CD4-positive, CD25-positive, alpha-beta regulatory T cell (primary cell): ENCODE measurements around the gene FBXO27. TPM values are rescaled to one million over a fixed set of nuclear protein-coding genes. Genes with fewer than 3 reads are reported as not detected.

ENCODE experiments used
- ATAC-seq, 2 donors: fragments of 150-1000 bp; cut with Tn5 transposase; one replicate each; pipeline ENCODE4 v1.10.0; 2021; ENCODE audit warnings: low read depth in 2 of 2, moderate number of reproducible peaks in 2 of 2, moderate library complexity in 1 of 2
- DNase-seq, 3 donors: peaks; one replicate each; pipeline versions ENCODE4 v3.0.0 to v3.0.0-alpha.2; 2012 to 2022; ENCODE audit warnings: mixed read lengths in 1 of 3
- H3K27ac ChIP-seq: one replicate; pipeline ENCODE4 v1.7.0; 2013; ENCODE audit warnings: mild to moderate bottlenecking, low read length; ENCODE audit not compliant: insufficient read depth, poor library complexity, severe bottlenecking
- H3K27me3 ChIP-seq: one replicate; pipeline ENCODE4 v1.7.0; 2013; ENCODE audit warnings: low read length; ENCODE audit not compliant: control insufficient read depth, insufficient read depth
- H3K36me3 ChIP-seq: one replicate; pipeline ENCODE4 v1.7.0; 2013; ENCODE audit warnings: mild to moderate bottlenecking, low read length, moderate library complexity; ENCODE audit not compliant: control insufficient read depth, insufficient read depth
- H3K4me1 ChIP-seq: 2 replicates; pipeline ENCODE4 v1.7.0; 2013; ENCODE audit warnings: mild to moderate bottlenecking, low read length; ENCODE audit not compliant: insufficient read depth, control insufficient read depth, poor library complexity, severe bottlenecking
- H3K4me3 ChIP-seq: one replicate; pipeline ENCODE4 v1.7.0; 2013; ENCODE audit warnings: low read depth, mild to moderate bottlenecking, low read length, moderate library complexity
- H3K9me3 ChIP-seq, 2 experiments: 1 replicate in 1 of 2; 2 replicates in 1 of 2; pipeline ENCODE4 v1.7.0; 2013; ENCODE audit warnings: low read length in 2 of 2, mild to moderate bottlenecking in 1 of 2, moderate library complexity in 1 of 2; ENCODE audit not compliant: control insufficient read depth in 2 of 2
- H3K27ac Mint-ChIP-seq, 3 donors: one replicate each; pipeline ENCODE4 v1.8.0; 2020 to 2022; ENCODE audit warnings: mild to moderate bottlenecking in 3 of 3, mixed read lengths in 3 of 3, moderate library complexity in 2 of 3
- H3K27me3 Mint-ChIP-seq: one replicate; pipeline ENCODE4 v1.8.0; 2022; ENCODE audit warnings: mild to moderate bottlenecking, mixed read lengths
- H3K36me3 Mint-ChIP-seq: one replicate; pipeline ENCODE4 v1.8.0; 2020; ENCODE audit warnings: mixed read lengths
- H3K4me1 Mint-ChIP-seq, 4 donors: one replicate each; pipeline ENCODE4 v1.8.0; 2020 to 2022; ENCODE audit warnings: mixed read lengths in 4 of 4, mild to moderate bottlenecking in 1 of 4
- H3K4me3 Mint-ChIP-seq, 4 donors: one replicate each; pipeline ENCODE4 v1.8.0; 2020 to 2022; ENCODE audit warnings: mild to moderate bottlenecking in 4 of 4, mixed read lengths in 4 of 4, moderate library complexity in 3 of 4
- H3K9me3 Mint-ChIP-seq, 7 donors: one replicate each; pipeline ENCODE4 v1.8.0; 2020 to 2022; ENCODE audit warnings: mixed read lengths in 7 of 7, mild to moderate bottlenecking in 3 of 7, moderate library complexity in 2 of 7
- polyA plus RNA-seq, 4 donors: library from polyadenylated mRNA; unstranded; fragments of 300-500 nt; fragmentation: Illumina TruSeq; gene quantifications; one replicate each; pipeline ENCODE4 v1.2.3, GENCODE V29; 2021
- total RNA-seq: library from RNA; stranded (reverse); gene quantifications from one replicate; pipeline ENCODE4 v1.2.3, GENCODE V29; 2022

The FBXO27 gene
- total and polyA plus RNA-seq, 5 donors from 2014 or later: 0.16 to 0.35 (median 0.28) TPM; not detected in 1

DNA sequence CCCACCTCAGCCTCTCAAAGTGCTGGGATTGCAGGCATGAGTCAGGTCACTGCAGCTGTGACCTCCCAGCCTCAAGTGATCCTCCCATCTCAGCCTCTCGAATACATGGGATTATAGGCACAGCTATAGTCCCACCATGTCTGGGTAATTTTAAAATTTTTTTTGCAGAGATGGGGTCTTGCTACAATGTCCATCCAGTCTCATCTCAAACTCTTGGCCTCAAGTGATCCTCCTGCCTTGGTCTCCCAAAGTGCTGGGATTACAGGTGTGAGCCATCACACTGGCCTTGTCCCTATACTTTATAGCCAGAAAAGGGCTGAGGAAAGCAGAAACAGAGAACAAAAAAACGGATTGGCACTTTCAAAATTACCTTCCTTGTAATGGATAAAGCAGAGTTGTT is 4.8 kb upstream of the FBXO27 start:
- Mint-ChIP-seq H3K4me1 (peaks cover 0 to 5% (median 2%) of the 10 kb centered on the region in 4 donors), H3K4me3 (no peak overlapping the region)

DNA sequence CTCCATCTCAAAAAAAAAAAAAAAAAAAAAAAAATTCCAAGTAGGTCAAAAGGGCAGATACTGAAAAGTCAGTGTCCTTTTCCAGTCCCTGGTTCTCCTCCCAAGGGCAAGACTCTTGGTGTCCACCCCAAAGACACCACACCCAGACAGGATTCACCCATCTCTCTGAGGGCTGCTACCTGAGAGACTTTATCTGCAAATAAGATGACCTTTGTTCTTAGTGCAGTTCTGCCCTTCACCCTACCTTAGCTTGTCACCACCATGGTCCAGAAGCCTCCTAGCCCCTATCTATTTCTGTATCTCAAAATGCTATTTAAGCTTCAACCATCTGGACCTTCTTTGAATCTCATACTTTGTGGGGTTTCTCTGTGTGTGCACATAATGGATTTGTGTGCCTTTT is 4.2 kb upstream of the FBXO27 start:
- Mint-ChIP-seq H3K27me3 (peaks cover 50% of the 10 kb centered on the region), H3K9me3 (peaks cover 0 to 4% (median 0%) of the 10 kb centered on the region in 7 donors), H3K36me3 (no peaks in the 10 kb centered on the region), H3K4me1 (peaks cover 0 to 6% (median 2%) of the 10 kb centered on the region in 4 donors), H3K4me3 (no peak overlapping the region), H3K27ac (no peak overlapping the region)
- Histone ChIP-seq H3K27ac (no peak overlapping the region), H3K27me3 (no peaks in the 10 kb centered on the region), H3K36me3 (no peaks in the 10 kb centered on the region), H3K9me3 (no peaks in the 10 kb centered on the region), H3K4me1 (peaks cover 11% of the 10 kb centered on the region), H3K4me3 (no peak overlapping the region)
- ATAC-seq (no peak), DNase-seq (no peak)

More for the DNA sequence above, 4.8 kb upstream of the FBXO27 start:
- Histone ChIP-seq H3K36me3 (no peaks in the 10 kb centered on the region), H3K27me3 (no peaks in the 10 kb centered on the region), H3K9me3 (no peaks in the 10 kb centered on the region), H3K4me1 (peaks cover 5% of the 10 kb centered on the region), H3K4me3 (no peak overlapping the region), H3K27ac (no peak overlapping the region)
- Mint-ChIP-seq H3K27me3 (peaks cover 50% of the 10 kb centered on the region), H3K36me3 (no peaks in the 10 kb centered on the region), H3K27ac (no peak overlapping the region), H3K9me3 (peaks cover 0 to 4% (median 0%) of the 10 kb centered on the region in 7 donors)
- DNase-seq (no peak), ATAC-seq (no peak)

DNA sequence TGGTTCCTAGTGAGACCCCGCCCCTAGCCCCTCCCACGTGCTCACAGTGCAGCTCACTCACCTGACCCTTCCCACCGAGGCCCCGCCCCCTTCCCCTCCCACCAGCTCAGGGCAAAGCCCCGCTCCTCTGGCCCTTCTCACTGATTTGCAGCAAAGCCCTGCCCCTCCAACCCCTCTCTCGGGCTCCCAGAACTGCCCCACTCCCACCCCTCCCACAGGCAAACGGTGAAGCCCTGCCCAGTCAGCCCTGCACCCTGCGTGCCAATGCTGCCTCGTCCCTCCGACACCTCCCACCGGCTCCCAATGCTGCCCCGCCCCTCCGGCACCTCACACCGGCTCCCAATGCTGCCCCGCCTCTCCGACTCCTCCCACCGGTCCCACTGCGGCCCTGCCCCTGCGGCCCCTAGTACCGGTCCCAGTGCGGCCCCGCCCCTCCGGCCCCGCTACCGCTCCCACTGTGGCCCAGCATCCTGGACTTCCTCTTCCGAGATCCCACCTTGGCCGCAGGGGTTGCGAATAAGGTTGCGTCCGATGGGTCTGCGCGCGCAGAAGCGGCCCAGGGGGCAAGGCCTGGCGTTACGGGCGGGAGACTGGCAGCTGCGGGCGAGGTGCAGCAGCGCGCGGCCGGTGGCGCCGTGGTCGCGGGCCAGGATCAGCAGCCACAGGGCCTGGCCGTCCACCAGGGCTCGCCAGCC is 834 bp downstream of the FBXO27 start:
- H3K27ac ChIP-seq: no peak overlapping the region
- H3K4me1 ChIP-seq: peaks cover 20% of the 10 kb centered on the region
- no peaks in the 10 kb centered on the region for H3K9me3 ChIP-seq
- no peaks in the 10 kb centered on the region for H3K36me3 Mint-ChIP-seq
- H3K9me3 Mint-ChIP-seq: peaks cover 0 to 4% (median 0%) of the 10 kb centered on the region in 7 donors
- H3K36me3 ChIP-seq: no peaks in the 10 kb centered on the region
- ATAC-seq: peak; percentile 65 to 85
- H3K27ac Mint-ChIP-seq: no peak overlapping the region
- peaks cover 43% of the 10 kb centered on the region for H3K27me3 Mint-ChIP-seq
- H3K27me3 ChIP-seq: peaks cover 3% of the 10 kb centered on the region
- peak; percentile 36 to 83 (median 65) for DNase-seq
- H3K4me3 ChIP-seq: no peak overlapping the region
- H3K4me3 Mint-ChIP-seq: peak overlapping the region in 3 of 4 donors; percentile 65 to 76 (median 67)
- peaks cover 0 to 15% (median 2%) of the 10 kb centered on the region in 4 donors for H3K4me1 Mint-ChIP-seq

DNA sequence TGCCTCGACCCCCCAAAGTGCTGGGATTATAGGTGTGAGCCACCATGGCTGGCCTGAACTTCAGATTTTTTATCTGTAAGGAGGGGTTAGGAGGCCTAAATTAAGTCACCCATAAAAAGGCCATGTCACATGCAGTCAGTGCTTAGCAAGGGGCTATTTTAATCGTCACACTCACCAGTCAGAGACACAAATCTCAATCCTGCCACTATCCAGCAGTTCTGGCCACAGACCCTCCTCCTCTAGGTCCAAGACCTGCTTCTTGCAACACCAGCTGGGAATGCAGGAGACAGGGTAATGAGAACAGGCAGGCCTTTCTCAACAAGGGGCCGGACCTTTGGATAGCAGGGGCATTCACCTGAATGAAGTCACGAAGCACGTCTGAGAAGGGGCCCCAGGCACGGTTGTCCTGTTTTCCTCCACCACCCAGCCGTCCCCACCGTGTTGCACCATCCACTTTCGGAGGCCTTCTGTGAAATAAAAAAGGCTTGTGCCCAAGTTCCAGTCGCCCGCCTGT is 1.4 kb downstream of the FBXO27 start:
- no peak overlapping the region for H3K27ac Mint-ChIP-seq
- H3K36me3 ChIP-seq: no peaks in the 10 kb centered on the region
- no peak overlapping the region for H3K27ac ChIP-seq
- no peak overlapping the region for H3K4me3 ChIP-seq
- H3K27me3 ChIP-seq: peaks cover 3% of the 10 kb centered on the region
- H3K9me3 Mint-ChIP-seq: peaks cover 0 to 4% (median 0%) of the 10 kb centered on the region in 7 donors
- peaks cover 20% of the 10 kb centered on the region for H3K4me1 ChIP-seq
- H3K27me3 Mint-ChIP-seq: peaks cover 42% of the 10 kb centered on the region
- H3K4me1 Mint-ChIP-seq: peaks cover 0 to 15% (median 2%) of the 10 kb centered on the region in 4 donors
- peak overlapping the region in 3 of 4 donors; percentile 65 to 76 (median 67) for H3K4me3 Mint-ChIP-seq
- no peaks in the 10 kb centered on the region for H3K36me3 Mint-ChIP-seq
- DNase-seq: no peak
- no peak for ATAC-seq
- no peaks in the 10 kb centered on the region for H3K9me3 ChIP-seq

DNA sequence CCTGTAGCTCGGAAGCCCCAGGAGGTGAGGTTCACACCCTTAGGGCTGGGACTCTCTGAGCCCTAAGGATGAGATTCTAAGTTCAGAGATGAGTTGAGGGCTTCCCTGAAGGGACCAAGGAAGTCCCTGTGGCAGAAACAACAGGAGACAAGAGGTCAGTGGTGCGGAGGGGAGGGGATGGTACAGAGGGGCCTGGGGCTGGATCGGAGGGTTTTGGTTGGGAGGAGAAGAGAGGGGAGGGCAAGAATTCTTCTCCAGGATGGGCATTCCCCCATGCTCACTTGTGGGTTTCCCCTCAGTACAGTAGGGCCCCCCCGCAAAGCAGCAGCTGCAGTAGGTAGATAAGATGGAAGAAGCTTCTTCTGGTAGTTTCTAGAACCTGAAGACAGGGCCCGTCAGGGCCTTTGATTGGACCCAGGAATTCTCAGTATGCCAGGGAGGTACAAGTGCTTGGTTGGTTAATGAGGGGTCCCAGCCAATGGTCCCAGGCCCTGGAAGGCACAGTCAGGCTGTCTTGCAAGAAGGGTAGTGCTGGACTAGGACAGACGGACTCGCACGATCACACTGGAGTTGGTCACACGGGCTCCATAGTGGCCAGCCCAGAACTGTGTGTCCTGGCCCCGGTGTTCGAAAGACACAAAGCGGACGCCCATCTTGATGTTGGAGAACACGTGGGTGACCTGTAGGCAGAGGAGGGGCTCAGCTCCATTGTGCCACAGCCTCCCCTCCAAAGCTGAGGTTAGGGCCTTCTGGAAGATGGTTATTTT is 7.3 kb downstream of the FBXO27 start:
- peaks cover 0 to 4% (median 0%) of the 10 kb centered on the region in 7 donors for H3K9me3 Mint-ChIP-seq
- DNase-seq (no peak), ATAC-seq (no peak)
- no peaks in the 10 kb centered on the region for H3K4me1 ChIP-seq
- no peak overlapping the region for H3K27ac Mint-ChIP-seq
- no peak overlapping the region for H3K4me3 Mint-ChIP-seq
- H3K36me3 ChIP-seq: no peaks in the 10 kb centered on the region
- no peaks in the 10 kb centered on the region for H3K4me1 Mint-ChIP-seq
- H3K27me3 ChIP-seq: no peaks in the 10 kb centered on the region
- H3K4me3 ChIP-seq: no peak overlapping the region
- H3K27me3 Mint-ChIP-seq: peaks cover 2% of the 10 kb centered on the region
- no peaks in the 10 kb centered on the region for H3K36me3 Mint-ChIP-seq
- no peak overlapping the region for H3K27ac ChIP-seq
- H3K9me3 ChIP-seq: no peaks in the 10 kb centered on the region

DNA sequence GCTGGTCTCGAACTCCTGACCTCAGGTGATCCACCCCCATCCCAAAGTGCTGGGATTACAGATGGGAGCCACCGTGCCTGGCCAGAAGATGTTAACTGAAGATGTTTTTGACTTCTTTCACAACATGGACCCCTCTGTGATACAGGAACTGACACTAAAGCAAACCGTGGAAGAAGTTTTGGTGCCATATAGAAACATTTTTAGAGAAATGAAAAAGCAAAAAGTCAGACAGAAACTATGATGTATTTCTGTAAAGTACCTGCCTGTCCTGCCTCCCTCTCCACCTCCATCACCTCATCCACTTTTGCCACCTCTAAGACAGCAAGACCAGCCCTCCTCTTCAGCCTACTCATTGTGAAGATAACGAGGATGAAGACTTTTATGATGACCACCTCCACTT is 11.3 kb downstream of the FBXO27 start:
- H3K27ac ChIP-seq: no peak overlapping the region
- no peaks in the 10 kb centered on the region for H3K4me1 ChIP-seq
- H3K9me3 ChIP-seq: no peaks in the 10 kb centered on the region
- peaks cover 0 to 3% (median 0%) of the 10 kb centered on the region in 7 donors for H3K9me3 Mint-ChIP-seq
- no peak overlapping the region for H3K4me3 ChIP-seq
- H3K4me1 Mint-ChIP-seq: no peaks in the 10 kb centered on the region
- H3K27me3 ChIP-seq: no peaks in the 10 kb centered on the region
- no peaks in the 10 kb centered on the region for H3K27me3 Mint-ChIP-seq
- H3K36me3 ChIP-seq: no peaks in the 10 kb centered on the region
- H3K36me3 Mint-ChIP-seq: no peaks in the 10 kb centered on the region
- H3K4me3 Mint-ChIP-seq: no peak overlapping the region
- ATAC-seq (no peak), DNase-seq (no peak)
- no peak overlapping the region for H3K27ac Mint-ChIP-seq

DNA sequence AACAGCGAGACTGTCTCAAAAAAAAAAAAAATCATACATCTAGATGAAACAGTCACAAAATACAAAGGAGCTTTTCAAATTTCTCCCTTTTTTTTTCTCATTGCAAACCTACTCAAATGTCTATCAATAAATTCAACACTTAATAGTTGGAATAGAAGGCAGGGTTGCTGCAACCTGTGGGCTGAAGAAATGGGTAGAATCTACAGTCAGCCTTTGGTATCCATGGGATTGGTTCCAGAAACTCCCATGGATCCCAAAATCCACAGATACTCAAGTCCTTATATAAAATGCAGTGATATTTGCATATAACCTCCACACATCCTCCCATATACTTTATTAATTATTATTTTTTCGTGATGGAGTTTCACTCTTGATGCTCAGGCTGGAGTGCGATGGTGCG is 14.7 kb downstream of the FBXO27 start:
- no peak overlapping the region for H3K27ac Mint-ChIP-seq
- H3K27ac ChIP-seq: no peak overlapping the region
- H3K36me3 ChIP-seq: no peaks in the 10 kb centered on the region
- no peak overlapping the region for H3K4me3 Mint-ChIP-seq
- H3K9me3 ChIP-seq: no peaks in the 10 kb centered on the region
- ATAC-seq (no peak), DNase-seq (no peak)
- H3K27me3 Mint-ChIP-seq: peaks cover 17% of the 10 kb centered on the region
- H3K27me3 ChIP-seq: no peaks in the 10 kb centered on the region
- peaks cover 0 to 4% (median 1%) of the 10 kb centered on the region in 7 donors for H3K9me3 Mint-ChIP-seq
- H3K4me1 Mint-ChIP-seq: no peaks in the 10 kb centered on the region
- H3K4me1 ChIP-seq: no peaks in the 10 kb centered on the region
- H3K4me3 ChIP-seq: no peak overlapping the region
- no peaks in the 10 kb centered on the region for H3K36me3 Mint-ChIP-seq
